ENCODE measurements around the gene GPR3. TPM values are rescaled to one million over a fixed set of nuclear protein-coding genes. Genes with fewer than 3 reads are reported as not detected.
A peak's percentile ranks its signal among the peaks of the same experiment; 100 is the strongest.

The GPR3 gene
- total and polyA plus RNA-seq, 2 of the 8 experiments (the other 6 are each of a cell fraction or from before 2014, with no cell fraction given): 9.9 to 26.5 TPM

GRCh38 chr1:27393641-27394281 is 1.3 kb downstream of the GPR3 start:
- Histone ChIP-seq H2AK5ac (ENCODE audit: low read depth, low read length) (0 out of 2 replicates have a peak overlapping the region, but pooled peaks have one; percentile 29), H3K23me2 (ENCODE audit: low read depth, low read length) (peaks cover 13% of the 10 kb centered on the region), H3K9me3 (ENCODE audit: insufficient read depth in 2 of 2, low read depth in 1 of 2, low read length in 1 of 2) (no peaks in the 10 kb centered on the region), H3K79me2 (ENCODE audit: control insufficient read depth in 1 of 2, insufficient read depth in 2 of 2, low read length in 2 of 2) (no peaks in the 10 kb centered on the region), H2BK120ac (replicated peaks; ENCODE audit: low read depth, low read length) (no peak overlapping the region), H3K36me3 (ENCODE audit: control insufficient read depth in 2 of 4, insufficient read depth in 4 of 4, low read length in 3 of 4) (no peaks in the 10 kb centered on the region), H4K91ac (replicated peaks; ENCODE audit: insufficient read length, low read length) (no peak overlapping the region), H3K56ac (replicated peaks; ENCODE audit: insufficient read length, low read depth, low read length) (no peak overlapping the region), H4K8ac (ENCODE audit: extremely low read depth, insufficient read depth, low read length) (no peak overlapping the region; the same call in 1 of the 2 replicates), H3K4me1 (replicated peaks in 1 of 4; ENCODE audit: control insufficient read depth in 3 of 4, insufficient read depth in 4 of 4, low read length in 3 of 4) (peaks cover 0 to 24% (median 15%) of the 10 kb centered on the region in 4 experiments; a peak in 6 of 7 replicates), H2BK12ac (ENCODE audit: low read depth, low read length) (peak overlapping the region; percentile 1; the same call in 1 of the 2 replicates), H3K4me3 (ENCODE audit: extremely low read depth in 1 of 4, insufficient read depth in 2 of 4, low read depth in 3 of 4, low read length in 4 of 4) (peak overlapping the region in 1 of 4 experiments; percentile 82; a peak in 4 of 8 replicates), H3K27ac (ENCODE audit: low read depth, low read length) (no peak overlapping the region), H2BK20ac (ENCODE audit: low read length) (no peak overlapping the region), H4K20me1 (replicated peaks in 1 of 2; ENCODE audit: control insufficient read depth in 1 of 2, insufficient read depth in 2 of 2, low read length in 2 of 2) (peaks cover 2 to 6% of the 10 kb centered on the region in 2 experiments), H3K23ac (ENCODE audit: insufficient read length) (no peak overlapping the region), H3K4ac (replicated peaks; ENCODE audit: insufficient read length, low read depth, low read length) (no peak overlapping the region), H3K18ac (ENCODE audit: extremely low read depth, low read length) (no peak overlapping the region; the same call in 1 of the 2 replicates), H2AFZ (ENCODE audit: low read length) (no peak overlapping the region), H2BK15ac (ENCODE audit: low read length) (peak overlapping the region; percentile 97; the same call in 1 of the 2 replicates), H3K27me3 (replicated peaks in 1 of 4; ENCODE audit: control insufficient read depth in 3 of 4, extremely low read depth in 1 of 4, insufficient read depth in 3 of 4, low read length in 3 of 4) (no peaks in the 10 kb centered on the region), H3K79me1 (ENCODE audit: low read depth, low read length) (no peaks in the 10 kb centered on the region), H3K14ac (ENCODE audit: insufficient read length) (no peak overlapping the region), H4K5ac (ENCODE audit: insufficient read length, low read depth, low read length) (no peak overlapping the region), H3K4me2 (ENCODE audit: insufficient read depth in 1 of 2, low read depth in 2 of 2, low read length in 2 of 2) (peak overlapping the region; percentile 85 to 92; a peak in 3 of 4 replicates), H3K9ac (replicated peaks in 1 of 4; ENCODE audit: extremely low read depth in 1 of 4, low read depth in 3 of 4, low read length in 3 of 4) (peak overlapping the region in 1 of 4 experiments; percentile 16; a peak in 3 of 7 replicates), H2BK5ac (ENCODE audit: low read depth, low read length) (0 out of 2 replicates have a peak overlapping the region, but pooled peaks have one; percentile 24)
- WGBS, 2 experiments (ENCODE audit: extremely low coverage in 1 of 2, insufficient coverage in 1 of 2, insufficient read length in 1 of 2, insufficient replicate concordance in 2 of 2, low coverage in 1 of 2, low lambda C conversion rate in 2 of 2, missing lambda C conversion rate in 1 of 2): 94% methylated on average over 18 of the region's 18 CpGs; no CpG with 5 or more reads in 1 of the 2 experiments
- ChIA-PET POLR2A (ENCODE audit: partially characterized antibody) (interaction anchor here (0.9 to 1.4 kb wide), 6 partner anchors 8 to 214 kb away, joined by 3 to 5 read pairs (median 3); partner anchors contain the start of gene SYTL1), CTCF (ENCODE audit: partially characterized antibody) (interaction anchor here (0.8 to 11.1 kb wide), 23 partner anchors 9 to 269 kb away, joined by 3 to 218 read pairs (median 4); partner anchors contain the start of genes CD164L2 and MAP3K6)
- no peak for FAIRE-seq
- DNase-seq (ENCODE audit: low read depth in 1 of 2, low spot score in 2 of 2): no peak
- no peak for TF ChIP-seq SUZ12 (IDR thresholded peaks at IDR 0.05; ENCODE audit: low read length)
- no peak for TF ChIP-seq ZNF274 (IDR thresholded peaks at IDR 0.05; ENCODE audit: borderline replicate concordance, extremely low read depth, low read length)
- TF ChIP-seq YY1 (IDR thresholded peaks at IDR 0.05; ENCODE audit: low read depth, low read length): no peak
- TF ChIP-seq NRF1 (IDR thresholded peaks at IDR 0.05; ENCODE audit: low read depth, low read length): no peak
- no peak for TF ChIP-seq RNF2 (IDR thresholded peaks at IDR 0.05; ENCODE audit: borderline replicate concordance, low read depth, low read length, missing control alignments, poor library complexity, severe bottlenecking)
- TF ChIP-seq RAD21 (IDR thresholded peaks at IDR 0.05 in 1 of 2, conservative IDR thresholded peaks at IDR 0.05 in 1 of 2; ENCODE audit: low read depth in 2 of 2, low read length in 2 of 2): no peak
- no peak for TF ChIP-seq KDM5A (IDR thresholded peaks at IDR 0.05; ENCODE audit: low read length)
- TF ChIP-seq RBBP5 (IDR thresholded peaks at IDR 0.05; ENCODE audit: borderline replicate concordance, low read depth, low read length): no peak

All from H1 (cell line).